Kidney capillary endothelial cell (primary cell): Measurements from ENCODE around the gene LPCAT3.

Experiments used
- DNase-seq: peaks from one replicate; pipeline ENCODE4 v3.0.0-alpha.2; 2018; ENCODE audit warnings: low spot score

The LPCAT3 gene

DNA sequence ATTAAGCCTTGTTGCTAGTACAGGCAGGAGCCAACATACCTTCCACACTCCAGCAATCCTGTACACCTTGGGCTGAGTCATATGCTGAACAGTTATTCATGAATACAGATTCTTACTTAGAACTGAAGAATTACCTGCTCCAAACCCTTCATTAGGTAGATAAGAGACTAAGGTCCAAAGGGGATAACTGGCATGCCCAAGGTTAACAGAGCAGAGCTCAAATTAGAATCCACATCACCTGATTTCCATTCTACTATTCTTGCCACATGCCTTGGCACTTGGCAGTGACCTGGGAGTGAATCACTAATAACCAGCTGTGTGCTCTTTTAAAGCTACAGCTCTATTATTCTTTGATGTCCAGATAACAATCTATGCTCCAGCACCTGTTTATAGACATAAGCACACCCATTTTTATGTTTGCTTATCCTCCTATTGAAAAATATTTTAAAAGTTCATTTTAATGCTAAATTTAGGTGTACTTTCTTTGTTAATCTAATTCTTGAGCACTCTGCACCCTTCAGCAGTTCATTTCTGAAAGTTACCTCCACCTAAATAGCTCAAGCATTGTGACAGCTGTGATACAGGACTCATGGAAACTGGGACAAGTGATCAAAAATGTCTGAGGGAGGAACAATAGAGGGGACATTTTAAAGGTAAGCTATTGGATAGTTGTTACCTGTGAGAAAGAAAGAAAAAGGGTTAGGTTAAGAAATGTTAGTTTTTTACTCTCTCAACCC lies 19.4 kb downstream of the LPCAT3 start:
- DNase-seq: no peak

DNA sequence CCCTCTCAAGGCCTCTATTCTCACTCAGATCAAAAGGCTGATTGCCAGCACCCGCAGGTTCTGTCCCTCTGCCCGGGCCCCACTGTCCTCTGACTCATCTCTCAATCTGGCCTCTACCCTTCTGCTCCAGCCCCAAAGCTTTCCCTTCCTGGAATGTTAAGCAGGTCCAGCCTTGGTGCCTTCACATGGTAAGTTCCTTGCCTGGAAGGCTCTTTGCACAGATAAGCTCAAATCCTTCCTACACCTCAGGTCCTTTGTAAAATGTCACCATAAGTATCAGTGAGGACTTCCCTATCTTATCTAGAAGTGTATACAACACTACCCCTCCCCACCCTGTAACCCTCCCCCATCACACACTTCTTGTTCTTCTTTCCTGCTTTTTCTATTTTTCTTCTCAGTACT lies 22.2 kb downstream of the LPCAT3 start:
- DNase-seq: no peak

DNA sequence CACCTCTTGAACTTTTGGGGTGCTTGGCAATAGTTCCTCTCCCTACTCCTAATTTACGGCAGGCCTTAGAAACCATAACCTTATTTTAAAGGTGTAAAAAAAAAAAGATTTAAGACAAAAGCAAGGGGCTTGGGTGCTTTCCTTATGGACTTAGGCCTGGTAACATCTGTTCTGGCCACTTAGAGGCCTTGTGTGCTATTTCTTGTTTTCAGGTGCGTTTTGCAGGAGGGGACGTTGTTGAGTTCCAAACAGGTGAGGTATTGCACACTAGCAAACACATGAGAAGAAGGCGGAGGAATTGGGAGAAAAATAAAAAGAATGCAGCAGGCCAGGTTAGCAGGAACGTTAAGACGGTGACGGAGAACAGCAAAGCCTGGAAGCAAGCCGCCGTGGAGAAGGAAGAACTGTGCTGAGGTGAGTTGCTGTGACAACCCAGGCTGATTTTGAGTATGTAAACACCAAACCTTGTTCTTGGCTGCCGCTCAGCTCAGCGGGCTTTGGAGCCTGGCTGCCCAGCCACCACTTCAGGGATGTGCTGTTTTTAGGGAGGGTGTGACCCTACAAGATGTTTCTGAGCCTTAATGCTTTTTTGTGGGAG lies 30.2 kb downstream of the LPCAT3 start:
- DNase-seq: no peak

DNA sequence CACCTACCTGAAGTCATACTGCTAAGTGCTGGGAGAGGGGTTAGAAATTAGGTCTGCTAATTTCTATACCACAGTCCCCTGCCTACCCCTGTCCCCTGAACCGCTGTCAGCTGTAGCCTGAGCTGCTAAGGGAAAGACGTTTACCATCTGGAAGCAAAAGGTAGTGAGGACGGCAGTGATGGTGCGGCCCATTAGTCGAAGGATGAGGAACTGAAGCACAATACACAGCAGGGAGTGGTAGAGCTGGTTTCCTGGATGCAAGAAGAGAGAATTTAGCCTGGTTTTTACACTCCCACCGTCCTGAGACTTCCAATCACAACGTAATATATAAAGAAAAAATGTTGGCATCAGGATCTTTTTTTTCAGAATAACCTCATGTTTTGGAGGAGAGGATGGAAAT lies 35.7 kb downstream of the LPCAT3 start:
- no peak for DNase-seq

DNA sequence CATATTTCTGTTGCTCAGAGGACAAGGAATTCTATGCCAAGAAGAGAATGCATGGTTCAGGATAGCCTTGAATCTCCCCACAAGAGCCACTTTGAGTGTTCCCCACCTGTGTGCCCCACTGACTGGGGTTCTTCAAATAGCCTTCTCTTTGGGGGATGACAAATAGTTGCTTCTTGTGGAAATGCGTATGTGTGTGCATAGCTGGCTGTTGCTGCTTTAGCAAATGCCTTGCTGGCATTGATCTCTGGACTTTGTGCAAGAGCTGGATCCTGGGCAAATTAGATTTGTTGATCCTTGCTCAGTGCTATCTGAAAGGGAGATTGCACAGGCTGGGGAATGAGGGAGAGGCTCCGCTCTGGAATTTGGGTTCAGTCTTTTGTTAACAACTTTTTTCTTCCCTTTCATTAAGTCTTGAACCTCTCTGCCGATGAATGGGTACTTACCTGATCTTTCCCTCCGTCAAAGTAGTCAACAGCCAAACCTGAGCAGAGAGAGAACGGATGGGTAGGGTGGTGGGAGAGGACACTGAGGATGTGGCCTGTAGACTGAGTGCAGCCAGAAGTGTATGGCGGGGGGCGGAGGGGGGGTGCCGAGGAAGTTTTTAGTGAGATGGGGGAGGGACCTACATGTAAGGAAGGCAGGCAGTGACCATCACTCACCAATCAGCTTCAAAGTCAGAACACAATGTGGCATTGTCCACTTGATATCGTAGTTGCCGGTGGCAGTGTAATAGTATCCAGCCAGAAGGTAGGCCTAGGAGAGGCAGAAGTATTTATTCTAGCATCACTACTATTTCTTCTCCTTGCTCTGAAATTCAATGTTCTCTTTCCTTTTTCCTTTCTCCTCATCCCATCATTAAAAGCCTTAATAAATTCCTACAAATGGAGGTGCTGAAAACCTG lies 36.9 kb downstream of the LPCAT3 start:
- no peak for DNase-seq

- DNase-seq: no peak
Measured at GRCh38 chr12:6980740-6981139, 37.5 kb downstream of the LPCAT3 start.

- DNase-seq: no peak
Measured at GRCh38 chr12:6980075-6980474, 38.2 kb downstream of the LPCAT3 start.

GRCh38 chr12:6979453-6979852 lies 38.8 kb downstream of the LPCAT3 start:
- DNase-seq: no peak

- DNase-seq: no peak
Measured at GRCh38 chr12:6979021-6979420, 39.3 kb downstream of the LPCAT3 start.

GRCh38 chr12:6978611-6979011 lies 39.7 kb downstream of the LPCAT3 start:
- DNase-seq: no peak

DNA sequence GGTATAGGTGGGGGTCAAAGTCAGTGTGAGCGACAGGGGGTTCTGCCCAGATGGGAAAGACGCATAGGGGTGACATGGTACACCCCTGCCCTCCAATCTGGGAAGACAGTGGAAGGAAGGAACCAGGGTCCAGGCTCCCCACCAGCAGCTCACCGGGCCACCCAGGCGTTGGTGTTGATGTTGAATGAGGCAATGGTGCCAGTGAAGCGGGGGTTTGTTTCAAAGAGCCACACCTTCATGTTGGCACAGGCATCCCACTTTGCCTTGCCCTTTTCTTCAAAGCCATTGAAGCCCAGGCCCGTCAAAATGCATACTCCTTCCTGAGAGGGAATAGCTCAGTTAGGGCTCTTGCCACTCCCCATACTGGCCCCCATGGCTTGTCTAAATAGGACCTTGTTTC lies 40.1 kb downstream of the LPCAT3 start:
- no peak for DNase-seq

DNA sequence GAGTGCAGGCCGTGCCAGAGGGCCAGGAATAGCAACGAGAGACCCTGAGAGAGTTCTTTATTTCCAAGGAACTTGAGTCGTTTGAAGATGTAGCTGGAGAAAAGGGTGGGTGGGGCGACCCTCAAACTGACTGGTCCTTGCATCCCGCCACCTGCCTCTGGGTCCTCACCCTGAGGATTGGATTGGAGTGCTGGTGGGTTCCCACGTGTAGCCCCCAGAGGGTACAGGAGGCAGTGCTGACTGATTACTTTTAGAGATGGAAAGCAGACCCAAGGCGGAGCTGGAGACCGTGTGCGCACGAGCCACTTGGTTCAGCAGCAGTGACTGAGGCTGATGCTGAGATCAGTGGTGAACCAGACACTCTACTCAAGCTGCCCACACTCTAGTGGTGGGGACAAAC lies 40.6 kb downstream of the LPCAT3 start:
- DNase-seq: no peak

DNA sequence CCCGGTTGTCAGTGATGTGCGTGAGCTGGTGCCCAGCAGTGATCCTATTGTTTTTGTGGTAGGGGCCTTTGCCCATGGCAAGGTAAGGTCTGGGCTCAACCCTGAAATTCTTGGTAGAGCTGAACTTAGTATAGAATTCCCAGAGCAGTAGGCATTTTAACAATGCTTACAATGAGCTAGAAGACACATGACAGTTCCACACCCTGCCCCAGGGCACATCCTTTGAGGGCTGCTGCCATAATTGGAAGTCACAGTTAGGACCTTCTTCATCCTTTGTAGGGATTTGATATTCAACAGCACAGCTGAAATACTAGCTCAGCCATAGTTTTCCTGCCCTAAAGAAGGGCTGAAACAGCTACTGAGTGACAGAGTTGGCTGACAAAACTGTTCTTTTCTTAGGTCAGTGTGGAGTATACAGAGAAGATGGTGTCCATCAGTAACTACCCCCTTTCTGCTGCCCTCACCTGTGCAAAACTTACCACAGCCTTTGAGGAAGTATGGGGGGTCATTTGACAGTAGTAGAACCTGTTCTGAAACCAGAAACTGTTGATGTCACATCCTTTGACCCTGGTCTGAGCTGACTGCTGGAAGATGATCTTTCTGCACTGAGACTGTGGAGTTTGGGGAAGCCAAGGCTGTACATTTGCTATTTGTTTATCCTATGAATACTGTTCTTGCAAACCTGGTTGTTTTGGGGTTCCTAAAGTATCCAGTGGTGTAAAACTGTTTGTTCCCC lies 42.8 kb downstream of the LPCAT3 start:
- DNase-seq: no peak

DNA sequence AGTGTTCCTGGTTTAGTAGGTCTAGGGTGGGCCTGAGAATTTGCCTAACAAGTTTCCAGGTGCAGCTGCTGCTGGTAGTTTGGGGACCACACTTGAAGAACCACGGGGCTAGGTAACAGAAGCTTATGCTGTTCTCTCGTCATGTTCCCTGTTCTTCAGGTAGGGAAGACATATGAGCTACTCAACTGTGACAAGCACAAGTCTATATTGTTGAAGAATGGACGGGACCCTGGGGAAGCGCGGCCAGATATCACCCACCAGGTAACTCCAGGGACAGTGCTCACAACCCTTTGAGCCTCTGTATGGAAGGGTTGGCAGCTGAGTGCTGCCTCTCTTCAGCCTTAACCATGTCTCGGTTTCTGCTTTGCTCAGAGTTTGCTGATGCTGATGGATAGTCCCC lies 44.1 kb downstream of the LPCAT3 start:
- DNase-seq: no peak

DNA sequence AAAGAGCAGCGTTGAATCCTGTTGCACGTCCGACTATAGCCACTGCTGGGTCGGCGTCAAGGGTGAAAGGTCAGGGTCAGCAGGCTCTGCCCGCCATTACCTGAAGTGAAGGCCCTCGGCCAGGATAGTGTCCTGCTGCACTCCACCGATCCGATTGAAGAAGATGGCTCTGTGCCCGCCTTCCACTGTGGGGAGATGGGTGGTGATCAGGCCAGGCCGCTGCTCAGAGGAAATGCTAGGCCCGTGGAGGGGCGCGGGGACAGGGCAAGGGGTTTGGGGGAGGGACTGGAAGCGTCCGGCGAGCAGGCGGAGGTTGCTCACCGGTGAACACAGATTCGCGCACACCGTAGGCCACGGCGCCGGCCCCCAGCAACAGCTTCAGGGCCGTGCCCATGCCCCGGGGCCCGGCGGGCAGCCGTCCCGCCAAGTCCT lies 48.2 kb downstream of the LPCAT3 start:
- DNase-seq: no peak

DNA sequence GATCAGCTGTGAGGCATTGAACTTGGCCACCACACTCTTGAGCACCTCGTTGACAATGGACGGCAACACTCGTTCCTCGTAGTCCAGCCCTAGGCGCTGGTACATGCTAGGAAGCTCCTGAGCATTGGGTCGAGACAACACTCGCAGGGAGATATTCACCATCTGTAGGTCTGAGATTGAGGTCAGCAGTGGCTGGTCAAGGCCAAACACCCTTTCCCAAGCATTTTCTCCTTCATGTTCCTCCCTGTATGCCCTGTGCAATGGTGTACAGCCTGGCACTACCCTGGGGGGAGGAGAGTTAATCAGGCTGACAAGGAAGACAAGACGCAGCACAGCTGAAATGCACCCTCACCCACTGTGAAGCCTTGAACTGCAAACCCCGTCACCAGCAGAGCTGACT lies 49.9 kb downstream of the LPCAT3 start:
- no peak for DNase-seq

DNA sequence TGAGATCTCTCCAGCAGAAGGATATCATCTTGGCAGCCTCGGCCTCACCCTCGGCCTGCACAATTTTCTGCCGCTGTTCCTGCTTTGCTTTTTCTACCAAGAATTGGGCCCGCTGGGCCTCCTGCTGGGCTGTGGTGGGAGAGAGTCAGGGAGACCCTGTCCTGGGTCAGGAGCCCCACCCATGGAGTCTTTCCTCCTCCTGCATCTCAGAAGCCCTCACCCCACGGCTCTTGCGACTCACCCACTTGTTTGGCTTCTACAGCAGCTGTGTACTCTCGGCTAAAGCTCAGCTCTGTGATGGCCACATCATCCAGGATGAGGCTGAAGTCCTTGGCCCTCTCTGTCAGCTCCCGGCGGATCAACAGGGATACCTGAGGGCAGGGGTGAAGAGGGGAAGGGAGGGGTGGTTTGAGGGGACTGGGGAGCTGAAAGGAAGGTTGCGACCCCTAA lies 50.6 kb downstream of the LPCAT3 start:
- no peak for DNase-seq

DNA sequence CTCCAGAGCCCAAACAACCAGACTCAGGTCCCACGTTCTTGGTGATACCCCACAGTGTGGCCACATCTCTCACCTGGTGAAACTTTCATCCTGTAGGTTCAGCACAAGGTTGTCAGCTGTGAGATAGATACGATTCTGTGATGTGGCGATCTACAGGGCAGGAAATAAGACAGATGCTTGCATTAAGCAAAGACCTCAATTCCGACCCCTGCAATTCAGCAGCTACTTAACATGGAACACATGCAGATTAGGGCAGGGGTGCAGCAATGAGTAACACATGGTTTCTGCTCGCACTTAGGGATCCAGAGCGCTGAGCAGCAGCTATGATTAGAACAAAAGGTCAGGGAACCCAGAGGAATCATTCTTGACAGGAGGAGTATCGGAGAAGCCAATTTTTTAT lies 51.9 kb downstream of the LPCAT3 start:
- no peak for DNase-seq

- no peak for DNase-seq
Measured at GRCh38 chr12:6965714-6966113, 52.6 kb downstream of the LPCAT3 start.

GRCh38 chr12:6965026-6965661 lies 53.1 kb downstream of the LPCAT3 start:
- DNase-seq: peak; percentile 85

- DNase-seq: no peak
Measured at GRCh38 chr12:6964605-6965025, 53.7 kb downstream of the LPCAT3 start.
